GM23338 (cell line): ENCODE results near the gene SHISA7. TPM values are rescaled to one million over a fixed set of nuclear protein-coding genes. Genes with fewer than 3 reads are reported as not detected.

ENCODE experiments used
- ATAC-seq: fragments of 200-7000 bp; cut with Tn5 transposase; 3 replicates; pipeline ENCODE4 v1.9.1; 2020
- DNase-seq: peaks from one replicate; pipeline ENCODE4 v3.0.0-alpha.2; 2015; ENCODE audit warnings: low spot score
- H2AFZ ChIP-seq: fragments of 200-600 bp; sonication (generic); 2 replicates; pipeline ENCODE4 v1.8.0; 2016; ENCODE audit warnings: antibody characterized with exemption, mild to moderate bottlenecking, moderate library complexity
- H3F3A ChIP-seq: fragments of 200-600 bp; sonication (generic); replicated peaks from 2 replicates; pipeline ENCODE4 v1.8.0; 2017; ENCODE audit warnings: antibody characterized with exemption, mixed run types, low read depth
- H3K27ac ChIP-seq: fragments of 200-600 bp; sonication (generic); 2 replicates; pipeline ENCODE4 v1.6.1; 2016; ENCODE audit warnings: low read depth
- H3K27me3 ChIP-seq: fragments of 200-600 bp; sonication (generic); 2 replicates; pipeline ENCODE4 v1.8.0; 2016; ENCODE audit warnings: mild to moderate bottlenecking, mixed run types, moderate library complexity; ENCODE audit not compliant: insufficient read depth
- H3K36me3 ChIP-seq: fragments of 200-600 bp; sonication (generic); 2 replicates; pipeline ENCODE4 v1.8.0; 2016; ENCODE audit warnings: mild to moderate bottlenecking; ENCODE audit not compliant: insufficient read depth
- H3K4me1 ChIP-seq: fragments of 200-600 bp; sonication (generic); 2 replicates; pipeline ENCODE4 v1.8.0; 2016; ENCODE audit warnings: mild to moderate bottlenecking, moderate library complexity; ENCODE audit not compliant: insufficient read depth
- H3K4me2 ChIP-seq: fragments of 200-600 bp; sonication (generic); 2 replicates; pipeline ENCODE4 v1.7.1; 2017; ENCODE audit warnings: mixed run types
- H3K4me3 ChIP-seq: fragments of 200-600 bp; sonication (generic); 2 replicates; pipeline ENCODE4 v1.6.1; 2016; ENCODE audit warnings: mixed run types
- H3K79me2 ChIP-seq: fragments of 200-600 bp; sonication (generic); replicated peaks from 2 replicates; pipeline ENCODE4 v1.8.0; 2017; ENCODE audit warnings: mild to moderate bottlenecking; ENCODE audit not compliant: insufficient read depth
- H3K9me2 ChIP-seq: fragments of 200-600 bp; sonication (generic); 2 replicates; pipeline ENCODE4 v1.8.0; 2017; ENCODE audit not compliant: insufficient read depth
- H4K20me1 ChIP-seq: fragments of 200-600 bp; sonication (generic); replicated peaks from 2 replicates; pipeline ENCODE4 v1.8.0; 2017; ENCODE audit warnings: mild to moderate bottlenecking; ENCODE audit not compliant: insufficient read depth
- H3K27ac Mint-ChIP-seq: 2 replicates; pipeline ENCODE4 v1.8.0; 2020; ENCODE audit warnings: inconsistent platforms, mild to moderate bottlenecking, moderate library complexity, mixed read lengths
- H3K27me3 Mint-ChIP-seq: 3 replicates; pipeline ENCODE4 v1.8.0; 2022; ENCODE audit warnings: low read depth, mild to moderate bottlenecking, moderate library complexity, mixed read lengths, inconsistent platforms; ENCODE audit not compliant: insufficient read depth, poor library complexity
- H3K36me3 Mint-ChIP-seq: 3 replicates; pipeline ENCODE4 v1.8.0; 2021; ENCODE audit warnings: low read depth, mild to moderate bottlenecking, inconsistent platforms, moderate library complexity, mixed read lengths
- H3K4me1 Mint-ChIP-seq: 3 replicates; pipeline ENCODE4 v1.8.0; 2020; ENCODE audit warnings: mild to moderate bottlenecking, inconsistent platforms, mixed read lengths
- H3K4me3 Mint-ChIP-seq: 3 replicates; pipeline ENCODE4 v1.8.0; 2021; ENCODE audit warnings: moderate library complexity, mild to moderate bottlenecking, inconsistent platforms, mixed read lengths
- H3K9me3 Mint-ChIP-seq: 3 replicates; pipeline ENCODE4 v1.8.0; 2020; ENCODE audit warnings: moderate library complexity, mild to moderate bottlenecking, inconsistent platforms, mixed read lengths
- CREB1 ChIP-seq: fragments of 250-450 bp; sonication (Bioruptor Pico); IDR thresholded peaks from 2 replicates; pipeline ENCODE4 v1.5.0; 2020; ENCODE audit warnings: low read depth, mild to moderate bottlenecking, moderate library complexity
- NANOG ChIP-seq: IDR thresholded peaks from 2 replicates; pipeline ENCODE4 v1.6.1; 2016; ENCODE audit warnings: antibody characterized with exemption, borderline replicate concordance
- POLR2AphosphoS5 ChIP-seq: IDR thresholded peaks from 2 replicates; pipeline ENCODE4 v1.6.1; 2016; ENCODE audit warnings: antibody characterized with exemption, low read depth
- polyA plus RNA-seq: library from polyadenylated mRNA; unstranded; fragments of >200 nt; fragmentation: Nextera tagmentation; extraction: Ambion mirVana; gene quantifications from 2 replicates; pipeline ENCODE4 v1.2.1, GENCODE V29; 2016
- total RNA-seq: library from RNA; depleted of rRNA; stranded (reverse); fragments of >200 nt; shearing (Covaris generic); gene quantifications from 2 replicates; pipeline ENCODE4 v1.2.3, GENCODE V29; 2014
- TF ChIP-seq, protein P1 (sequence below): fragments of 250-450 bp; sonication (Bioruptor Pico); IDR thresholded peaks from 2 replicates; pipeline ENCODE4 v1.5.0; 2020; ENCODE audit warnings: mild to moderate bottlenecking, moderate library complexity
- TF ChIP-seq, protein P2 (sequence below): IDR thresholded peaks from 2 replicates; pipeline ENCODE4 v1.6.1; 2016; ENCODE audit warnings: antibody characterized with exemption

Gene SHISA7
- total and polyA plus RNA-seq, 2 experiments from 2014 or later = 0.32 to 1.4 TPM

GRCh38 chr19:55477905-55478304 lies 34.8 kb upstream of the SHISA7 start (continued):
- TF ChIP-seq, protein P1, sequence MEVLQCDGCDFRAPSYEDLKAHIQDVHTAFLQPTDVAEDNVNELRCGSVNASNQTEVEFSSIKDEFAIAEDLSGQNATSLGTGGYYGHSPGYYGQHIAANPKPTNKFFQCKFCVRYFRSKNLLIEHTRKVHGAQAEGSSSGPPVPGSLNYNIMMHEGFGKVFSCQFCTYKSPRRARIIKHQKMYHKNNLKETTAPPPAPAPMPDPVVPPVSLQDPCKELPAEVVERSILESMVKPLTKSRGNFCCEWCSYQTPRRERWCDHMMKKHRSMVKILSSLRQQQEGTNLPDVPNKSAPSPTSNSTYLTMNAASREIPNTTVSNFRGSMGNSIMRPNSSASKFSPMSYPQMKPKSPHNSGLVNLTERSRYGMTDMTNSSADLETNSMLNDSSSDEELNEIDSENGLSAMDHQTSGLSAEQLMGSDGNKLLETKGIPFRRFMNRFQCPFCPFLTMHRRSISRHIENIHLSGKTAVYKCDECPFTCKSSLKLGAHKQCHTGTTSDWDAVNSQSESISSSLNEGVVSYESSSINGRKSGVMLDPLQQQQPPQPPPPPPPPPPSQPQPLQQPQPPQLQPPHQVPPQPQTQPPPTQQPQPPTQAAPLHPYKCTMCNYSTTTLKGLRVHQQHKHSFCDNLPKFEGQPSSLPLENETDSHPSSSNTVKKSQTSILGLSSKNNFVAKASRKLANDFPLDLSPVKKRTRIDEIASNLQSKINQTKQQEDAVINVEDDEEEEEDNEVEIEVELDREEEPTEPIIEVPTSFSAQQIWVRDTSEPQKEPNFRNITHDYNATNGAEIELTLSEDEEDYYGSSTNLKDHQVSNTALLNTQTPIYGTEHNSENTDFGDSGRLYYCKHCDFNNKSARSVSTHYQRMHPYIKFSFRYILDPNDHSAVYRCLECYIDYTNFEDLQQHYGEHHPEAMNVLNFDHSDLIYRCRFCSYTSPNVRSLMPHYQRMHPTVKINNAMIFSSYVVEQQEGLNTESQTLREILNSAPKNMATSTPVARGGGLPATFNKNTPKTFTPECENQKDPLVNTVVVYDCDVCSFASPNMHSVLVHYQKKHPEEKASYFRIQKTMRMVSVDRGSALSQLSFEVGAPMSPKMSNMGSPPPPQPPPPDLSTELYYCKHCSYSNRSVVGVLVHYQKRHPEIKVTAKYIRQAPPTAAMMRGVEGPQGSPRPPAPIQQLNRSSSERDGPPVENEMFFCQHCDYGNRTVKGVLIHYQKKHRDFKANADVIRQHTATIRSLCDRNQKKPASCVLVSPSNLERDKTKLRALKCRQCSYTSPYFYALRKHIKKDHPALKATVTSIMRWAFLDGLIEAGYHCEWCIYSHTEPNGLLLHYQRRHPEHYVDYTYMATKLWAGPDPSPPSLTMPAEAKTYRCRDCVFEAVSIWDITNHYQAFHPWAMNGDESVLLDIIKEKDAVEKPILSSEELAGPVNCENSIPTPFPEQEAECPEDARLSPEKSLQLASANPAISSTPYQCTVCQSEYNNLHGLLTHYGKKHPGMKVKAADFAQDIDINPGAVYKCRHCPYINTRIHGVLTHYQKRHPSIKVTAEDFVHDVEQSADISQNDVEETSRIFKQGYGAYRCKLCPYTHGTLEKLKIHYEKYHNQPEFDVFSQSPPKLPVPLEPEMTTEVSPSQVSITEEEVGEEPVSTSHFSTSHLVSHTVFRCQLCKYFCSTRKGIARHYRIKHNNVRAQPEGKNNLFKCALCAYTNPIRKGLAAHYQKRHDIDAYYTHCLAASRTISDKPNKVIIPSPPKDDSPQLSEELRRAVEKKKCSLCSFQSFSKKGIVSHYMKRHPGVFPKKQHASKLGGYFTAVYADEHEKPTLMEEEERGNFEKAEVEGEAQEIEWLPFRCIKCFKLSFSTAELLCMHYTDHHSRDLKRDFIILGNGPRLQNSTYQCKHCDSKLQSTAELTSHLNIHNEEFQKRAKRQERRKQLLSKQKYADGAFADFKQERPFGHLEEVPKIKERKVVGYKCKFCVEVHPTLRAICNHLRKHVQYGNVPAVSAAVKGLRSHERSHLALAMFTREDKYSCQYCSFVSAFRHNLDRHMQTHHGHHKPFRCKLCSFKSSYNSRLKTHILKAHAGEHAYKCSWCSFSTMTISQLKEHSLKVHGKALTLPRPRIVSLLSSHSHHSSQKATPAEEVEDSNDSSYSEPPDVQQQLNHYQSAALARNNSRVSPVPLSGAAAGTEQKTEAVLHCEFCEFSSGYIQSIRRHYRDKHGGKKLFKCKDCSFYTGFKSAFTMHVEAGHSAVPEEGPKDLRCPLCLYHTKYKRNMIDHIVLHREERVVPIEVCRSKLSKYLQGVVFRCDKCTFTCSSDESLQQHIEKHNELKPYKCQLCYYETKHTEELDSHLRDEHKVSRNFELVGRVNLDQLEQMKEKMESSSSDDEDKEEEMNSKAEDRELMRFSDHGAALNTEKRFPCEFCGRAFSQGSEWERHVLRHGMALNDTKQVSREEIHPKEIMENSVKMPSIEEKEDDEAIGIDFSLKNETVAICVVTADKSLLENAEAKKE (CRISPR knock-in tag) = no peak
- TF ChIP-seq, protein P2, sequence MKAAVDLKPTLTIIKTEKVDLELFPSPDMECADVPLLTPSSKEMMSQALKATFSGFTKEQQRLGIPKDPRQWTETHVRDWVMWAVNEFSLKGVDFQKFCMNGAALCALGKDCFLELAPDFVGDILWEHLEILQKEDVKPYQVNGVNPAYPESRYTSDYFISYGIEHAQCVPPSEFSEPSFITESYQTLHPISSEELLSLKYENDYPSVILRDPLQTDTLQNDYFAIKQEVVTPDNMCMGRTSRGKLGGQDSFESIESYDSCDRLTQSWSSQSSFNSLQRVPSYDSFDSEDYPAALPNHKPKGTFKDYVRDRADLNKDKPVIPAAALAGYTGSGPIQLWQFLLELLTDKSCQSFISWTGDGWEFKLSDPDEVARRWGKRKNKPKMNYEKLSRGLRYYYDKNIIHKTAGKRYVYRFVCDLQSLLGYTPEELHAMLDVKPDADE = no peak

DNA sequence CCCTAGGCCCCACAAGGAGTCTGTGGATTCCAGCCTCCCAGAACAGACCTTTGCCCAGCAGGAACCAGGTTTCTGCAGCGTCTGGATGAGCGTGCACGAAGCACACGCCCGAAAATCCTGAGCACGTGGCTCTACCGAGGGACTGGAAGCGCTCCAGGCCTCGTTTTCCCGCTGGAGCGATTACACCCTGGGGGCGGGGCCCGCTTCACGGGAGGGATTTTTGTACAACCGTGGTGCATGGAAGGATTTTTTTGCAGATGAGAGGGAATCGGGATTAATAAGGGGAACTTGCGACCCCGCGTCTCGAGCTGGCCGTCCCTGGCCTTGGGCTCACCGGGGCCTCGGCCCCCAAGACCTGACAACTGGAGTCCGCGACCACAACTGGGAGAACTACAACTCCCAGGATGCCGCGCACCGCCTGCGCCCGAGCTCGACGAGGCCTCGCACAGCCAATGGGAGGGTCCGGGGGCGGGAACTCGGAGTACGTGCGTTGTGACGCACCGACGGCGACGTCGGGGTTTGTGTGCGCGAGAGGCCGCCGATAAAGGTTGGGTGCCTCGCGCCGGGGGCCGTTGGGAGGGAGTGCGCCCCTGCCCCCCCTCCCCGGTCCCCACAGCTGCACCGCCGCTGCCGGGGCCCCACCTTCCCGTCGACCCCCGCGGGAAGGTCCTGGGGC lies 33.1 kb upstream of the SHISA7 start, which contains the start of gene ZNF628:
Gene ZNF628, plus strand, starts transcription at position 518 of the 676 bp plus-strand sequence. CDS start 3,294 bp downstream, outside the sequence.
- Histone ChIP-seq H3K9me2 (no peaks in the 10 kb centered on the region), H2AFZ (peak within 1 kb of the TSS; percentile 69), H3K4me2 (peak within 1 kb of the TSS; percentile 80), H3K27ac (peak within 1 kb of the TSS; percentile 56; the same call in 1 of the 2 replicates), H3K4me3 (peak within 1 kb of the TSS; percentile 67), H4K20me1 (no peaks in the 10 kb centered on the region), H3K79me2 (peaks cover 9% of the 10 kb centered on the region), H3K36me3 (no peaks in the 10 kb centered on the region), H3K4me1 (peaks cover 13% of the 10 kb centered on the region; the same call in 1 of the 2 replicates), H3F3A (peaks cover 24% of the 10 kb centered on the region; the same call in 1 of the 2 replicates), H3K27me3 (no peaks in the 10 kb centered on the region)
- TF ChIP-seq CREB1 (peak; percentile 97), POLR2AphosphoS5 (peak; percentile 46), NANOG (no peak)
- TF ChIP-seq, protein P1 (CRISPR knock-in tag) = no peak
- TF ChIP-seq, protein P2 = peak; percentile 89
- Mint-ChIP-seq H3K9me3 (peaks cover 3% of the 10 kb centered on the region; the same call in 2 of the 3 replicates), H3K27me3 (peaks cover 23% of the 10 kb centered on the region), H3K27ac (peak within 1 kb of the TSS; percentile 99), H3K36me3 (peaks cover 9% of the 10 kb centered on the region; the same call in 2 of the 3 replicates), H3K4me3 (peak within 1 kb of the TSS; percentile 90), H3K4me1 (peaks cover 37% of the 10 kb centered on the region)
- DNase-seq (peak; percentile 99), ATAC-seq (peak; percentile 84)
